GM21360 (cell line): ENCODE results near the gene EMC8.
"Not testable (repeated sequence)": the region's sequence is repeated elsewhere in the genome, so short reads cannot be mapped to it uniquely, and the experiment has no call there.

ENCODE experiments used
- ATAC-seq: cut with Tn5 transposase; IDR thresholded peaks from one replicate; pipeline ENCODE4 v1.9.1; 2021; ENCODE audit warnings: mild to moderate bottlenecking, moderate library complexity; ENCODE audit not compliant: unreplicated experiment

Gene EMC8

DNA sequence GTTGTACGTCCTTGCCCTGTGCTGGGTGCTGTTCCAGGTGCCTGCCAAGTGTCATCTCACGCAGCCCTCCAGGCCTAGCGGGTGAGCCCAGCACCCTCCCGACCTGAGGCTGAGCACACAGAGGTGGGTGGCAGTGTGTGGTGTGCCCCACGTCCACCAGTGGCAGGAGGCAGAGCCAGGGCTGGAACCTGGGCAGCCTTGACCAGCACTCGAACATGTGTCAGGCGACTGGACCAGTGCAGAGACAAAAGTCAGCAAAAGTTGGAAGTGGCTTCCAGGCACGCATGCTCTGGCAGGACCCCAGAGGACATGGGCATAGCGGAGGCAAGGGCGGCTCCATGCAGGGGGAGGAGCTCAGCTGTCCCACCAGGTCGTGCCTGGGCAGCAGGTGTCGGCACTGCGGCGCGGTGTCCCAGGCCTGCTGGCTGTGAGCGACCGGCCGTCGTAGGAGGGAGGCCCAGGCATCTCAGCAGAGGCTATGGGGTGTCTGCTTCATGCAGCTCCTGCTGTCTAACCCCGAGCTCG, 35.9 kb upstream of the EMC8 start:
- ATAC-seq = no peak

DNA sequence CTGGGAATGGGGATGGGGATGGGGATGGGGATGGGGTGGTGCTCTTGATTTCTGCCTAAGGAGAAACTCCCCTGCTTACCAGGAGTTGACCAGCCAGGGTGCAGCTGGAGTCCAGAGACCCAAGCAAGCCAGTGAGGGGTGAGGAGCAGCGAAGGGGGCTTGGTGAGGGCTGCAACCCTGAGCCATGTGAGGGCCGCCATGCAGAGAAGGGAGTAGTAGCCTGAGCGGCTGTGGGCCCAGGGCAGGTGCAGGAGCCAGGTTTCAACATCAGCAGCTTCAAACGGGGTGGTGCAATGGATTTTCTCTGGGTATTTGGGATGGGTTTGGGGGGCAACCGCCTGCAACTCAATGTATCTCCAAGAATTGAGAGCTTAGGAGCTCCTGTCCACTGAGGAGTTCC, 35.4 kb upstream of the EMC8 start:
- no peak for ATAC-seq

DNA sequence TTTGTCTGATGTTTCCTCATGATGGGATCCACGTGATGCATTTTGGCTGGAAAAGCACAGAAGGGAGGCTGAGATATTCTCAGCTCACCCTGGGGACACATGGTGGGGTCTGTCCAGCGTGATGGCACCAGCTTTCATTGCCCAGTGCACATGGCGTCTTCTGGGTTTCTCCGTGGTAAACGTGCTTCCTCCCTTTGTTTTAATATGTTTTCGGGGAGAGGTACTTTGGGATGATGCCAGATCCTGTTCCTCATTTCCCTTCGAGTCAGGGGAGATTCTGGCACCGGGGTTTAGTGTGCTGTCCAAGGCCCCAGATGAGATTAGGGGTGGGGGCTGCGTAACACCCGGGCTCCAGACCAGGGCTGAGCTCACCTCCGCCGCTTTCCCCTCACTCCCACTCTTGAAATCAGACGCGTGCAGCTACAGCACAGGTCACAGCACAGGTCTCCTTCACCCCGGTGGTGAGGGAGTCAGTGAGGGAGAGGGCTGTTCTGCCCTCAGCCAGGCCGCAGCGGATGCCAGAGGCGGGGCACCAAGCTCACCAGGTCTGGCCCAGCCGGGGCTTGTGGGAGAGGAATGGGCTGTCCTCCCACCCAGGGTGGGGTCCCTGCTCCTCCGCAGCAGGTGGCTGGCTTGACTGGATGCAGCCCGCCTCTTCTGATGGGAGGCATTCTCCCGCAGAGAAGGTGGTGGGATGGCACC, 34.0 kb upstream of the EMC8 start:
- no peak for ATAC-seq

DNA sequence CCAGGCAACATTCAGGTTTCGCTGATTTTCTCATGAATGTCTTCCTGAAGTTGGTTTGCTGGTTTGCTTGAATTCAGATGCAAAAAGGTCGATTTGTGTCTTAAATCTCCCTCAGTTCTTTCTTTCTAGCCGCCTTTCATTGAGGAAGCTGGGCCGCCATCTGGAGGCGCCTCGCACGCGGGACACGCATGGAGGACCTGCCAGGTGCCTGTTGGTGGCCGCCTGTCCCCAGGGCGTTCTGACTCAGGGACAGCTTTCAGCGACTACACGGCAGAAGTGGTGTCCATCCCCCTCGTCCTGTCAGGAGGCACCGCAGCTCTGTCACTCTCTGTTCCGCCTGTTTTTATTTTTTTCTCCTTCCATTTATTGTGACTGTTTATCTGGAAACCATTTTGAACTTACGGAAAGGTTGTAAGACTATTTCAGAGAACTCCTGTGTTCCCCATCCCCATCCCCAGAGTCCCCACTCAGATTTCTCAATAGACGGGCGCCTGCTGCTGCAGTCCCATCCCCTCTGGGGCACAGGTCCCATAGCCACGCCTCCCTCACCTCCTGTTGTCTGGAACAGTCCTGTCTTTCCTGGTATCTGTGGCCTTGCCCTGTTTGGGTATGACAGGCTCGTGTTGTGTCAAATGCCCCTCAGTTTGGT, 33.4 kb upstream of the EMC8 start:
- peak; percentile 46 for ATAC-seq

DNA sequence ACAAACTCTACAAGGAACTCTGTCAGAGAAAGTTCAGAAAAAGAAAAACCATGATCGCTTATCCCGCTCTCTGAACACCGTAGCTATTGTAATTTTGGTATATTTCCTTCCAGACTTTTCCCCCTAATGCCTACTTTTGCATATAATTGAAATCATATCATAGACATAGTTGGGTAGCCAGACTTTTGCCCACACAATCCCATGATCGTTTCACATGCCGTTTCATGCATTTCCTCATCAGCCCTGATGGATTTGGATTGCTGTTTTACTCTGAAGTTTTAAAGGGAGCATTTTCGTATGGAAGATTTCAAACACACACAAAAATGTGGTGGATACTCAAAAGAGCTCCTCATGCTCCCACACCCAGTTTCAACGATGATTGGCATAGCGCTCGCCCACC, 31.5 kb upstream of the EMC8 start:
- ATAC-seq = no peak

DNA sequence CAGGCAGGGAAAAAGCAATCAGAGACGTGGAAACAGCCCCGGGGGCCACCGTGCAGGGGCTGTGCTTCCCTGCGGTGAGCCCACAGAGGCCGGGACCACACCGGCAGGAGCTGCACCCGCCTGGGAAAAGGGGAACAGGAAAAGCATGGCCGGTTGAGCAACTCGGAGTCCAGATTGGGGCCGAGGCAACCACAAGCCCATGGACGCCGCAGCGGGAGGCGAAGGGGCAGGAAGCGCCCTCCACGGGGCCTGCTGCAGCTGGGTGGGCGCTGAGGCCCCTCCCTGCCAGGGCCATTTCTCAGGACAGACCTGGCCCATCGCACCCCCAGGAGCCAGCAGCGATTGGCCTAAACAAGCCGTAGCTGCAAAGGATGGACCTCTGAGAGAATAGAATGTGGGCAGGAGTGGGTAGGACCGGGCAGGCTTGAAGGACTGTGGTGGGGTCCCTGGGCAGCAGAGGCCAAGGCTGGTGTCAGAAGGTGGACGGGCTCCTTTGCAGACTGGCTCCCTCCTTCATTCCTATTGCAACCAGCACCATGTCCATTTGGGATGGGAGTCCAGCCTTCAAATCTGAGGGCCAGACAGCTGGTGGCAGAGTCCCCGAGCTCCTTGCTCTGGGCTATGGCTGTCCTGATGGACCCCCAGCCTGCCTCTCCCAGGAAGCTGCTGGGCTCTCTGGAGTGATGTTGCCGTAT, 30.6 kb upstream of the EMC8 start:
- ATAC-seq = no peak

DNA sequence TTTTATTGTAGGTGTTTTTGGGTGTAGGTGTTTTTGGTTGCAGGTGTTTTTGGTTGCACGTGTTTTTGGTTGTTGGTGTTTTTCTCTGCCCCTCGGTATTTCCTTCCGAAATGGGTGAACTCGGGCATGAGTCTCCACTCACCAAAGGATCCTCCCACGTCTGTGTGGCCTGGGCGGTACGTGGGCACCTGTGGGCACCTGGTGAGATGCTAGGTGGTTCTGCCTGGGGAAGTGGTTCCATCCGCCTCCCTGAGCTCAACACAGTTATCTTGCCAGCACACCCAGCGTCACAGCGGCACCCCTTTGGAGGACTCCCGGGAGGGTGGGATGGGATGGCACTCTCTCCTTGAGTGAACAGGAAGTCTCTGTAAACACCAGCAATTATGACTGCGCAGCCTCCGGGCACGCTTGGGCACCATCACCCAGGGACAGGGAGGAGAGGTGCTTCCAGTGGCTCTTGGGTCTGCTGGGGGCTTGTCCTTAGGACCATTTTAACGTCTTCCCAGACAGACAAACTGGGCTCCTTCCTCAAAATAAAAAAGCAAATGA, 29.9 kb upstream of the EMC8 start:
- ATAC-seq = no peak

DNA sequence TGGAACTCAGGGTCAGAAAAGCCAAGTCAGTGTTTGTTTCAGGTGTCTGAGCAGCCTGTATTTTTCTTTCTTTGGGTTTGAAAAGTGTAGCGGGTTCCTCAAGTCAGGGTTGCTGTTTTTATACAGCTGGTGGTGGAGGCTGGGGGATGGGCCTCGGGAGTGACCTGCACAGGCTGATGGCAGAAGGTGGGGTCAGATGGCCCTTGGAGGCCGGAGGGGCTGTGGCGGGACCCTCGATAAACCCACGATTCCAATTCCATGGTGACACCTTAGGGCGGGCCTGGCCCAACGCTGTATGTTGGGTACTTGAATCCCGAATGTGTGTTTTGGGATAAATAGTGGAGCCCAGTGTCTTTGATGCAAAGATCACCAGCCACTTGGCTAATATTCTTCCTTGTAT, 28.8 kb upstream of the EMC8 start:
- ATAC-seq = no peak

DNA sequence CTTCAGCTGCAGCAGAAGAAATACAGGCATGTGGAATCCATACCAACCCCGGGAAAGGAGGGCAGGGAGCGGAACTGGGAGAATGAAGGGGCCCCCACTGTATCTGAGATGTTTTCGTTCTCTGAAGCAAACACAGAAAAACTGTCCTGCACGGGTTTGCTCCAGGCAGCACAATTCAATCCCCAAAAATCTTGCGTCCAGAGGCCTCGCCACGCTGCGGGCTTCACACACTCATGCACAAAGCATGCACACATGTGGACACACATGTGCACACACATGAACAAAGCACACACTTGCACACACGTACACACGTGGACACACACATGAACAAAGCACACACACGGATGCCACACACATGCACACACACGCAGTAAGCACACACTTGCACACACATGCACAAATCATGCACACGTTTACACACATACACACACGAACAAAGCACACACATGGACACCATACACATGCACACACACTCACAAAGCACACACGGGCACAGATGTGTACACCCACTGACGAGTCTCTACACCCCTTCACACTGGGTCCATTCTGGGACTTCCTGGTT, 27.4 kb upstream of the EMC8 start:
- ATAC-seq = no peak

DNA sequence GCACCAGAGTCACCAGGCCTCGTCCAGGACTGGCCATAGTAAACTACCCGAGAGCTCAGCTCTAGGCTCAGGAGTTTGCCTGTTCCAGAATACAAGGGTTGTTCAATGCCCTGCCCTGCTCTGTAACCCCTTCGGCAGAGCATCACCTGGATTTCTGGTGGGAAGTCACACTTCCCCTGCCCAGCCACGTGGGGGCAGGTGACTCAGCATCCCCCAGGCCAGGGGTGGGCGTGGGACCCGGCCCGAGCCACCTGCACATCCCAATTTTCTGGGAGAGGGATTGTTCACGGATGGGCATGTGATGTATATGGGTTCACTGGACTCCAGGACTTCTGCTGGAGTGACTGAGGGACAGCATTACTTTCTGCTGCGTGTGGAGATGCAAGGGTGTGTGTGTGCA, 26.0 kb upstream of the EMC8 start:
- no peak for ATAC-seq

DNA sequence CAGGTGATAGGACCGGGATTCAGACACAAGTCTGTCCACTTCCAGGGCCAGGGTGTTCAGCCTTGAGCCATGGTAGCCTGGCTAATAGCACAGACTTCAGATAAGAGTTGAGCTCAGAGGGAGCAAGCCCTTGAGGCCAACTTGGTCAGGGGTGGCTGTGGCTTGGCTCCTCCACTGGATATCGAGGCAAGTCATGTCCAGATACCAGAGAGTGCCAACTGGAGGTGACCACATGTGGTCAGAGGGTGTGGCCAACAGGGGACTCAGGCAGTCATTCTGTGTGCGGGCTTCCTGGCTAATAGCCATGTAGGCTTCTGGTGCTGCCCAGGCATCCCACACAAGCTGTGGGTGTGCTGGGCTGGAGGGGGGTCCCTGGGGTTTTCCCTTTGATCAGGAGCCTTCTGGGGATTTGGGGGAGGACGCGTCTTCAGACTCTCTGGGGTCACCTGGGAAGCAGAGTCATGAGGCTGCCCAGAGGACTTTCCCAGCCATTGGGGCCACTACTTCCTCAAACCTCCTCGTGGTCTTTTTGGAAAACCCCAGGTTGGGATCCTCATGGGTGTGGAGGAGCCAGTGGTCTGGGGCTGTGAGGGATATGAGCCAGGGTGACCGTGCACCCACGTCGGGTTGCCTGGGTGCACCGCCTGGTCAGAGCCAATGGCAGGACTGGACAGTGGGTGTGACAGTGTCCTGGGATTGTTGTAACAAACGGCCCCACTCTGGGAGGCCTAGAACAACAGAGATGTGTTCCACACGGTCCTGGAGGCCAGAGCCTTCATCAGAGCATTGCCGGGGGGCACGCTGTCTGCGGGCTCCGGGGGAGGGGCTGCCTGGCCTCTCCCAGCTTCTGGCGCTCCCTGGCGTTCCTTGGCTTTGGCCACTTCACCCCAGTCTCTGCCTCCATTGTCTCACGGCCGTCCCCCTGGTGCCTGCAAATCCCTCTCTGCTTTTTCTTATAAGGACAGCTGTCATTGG, 25.1 kb upstream of the EMC8 start:
- ATAC-seq = no peak

DNA sequence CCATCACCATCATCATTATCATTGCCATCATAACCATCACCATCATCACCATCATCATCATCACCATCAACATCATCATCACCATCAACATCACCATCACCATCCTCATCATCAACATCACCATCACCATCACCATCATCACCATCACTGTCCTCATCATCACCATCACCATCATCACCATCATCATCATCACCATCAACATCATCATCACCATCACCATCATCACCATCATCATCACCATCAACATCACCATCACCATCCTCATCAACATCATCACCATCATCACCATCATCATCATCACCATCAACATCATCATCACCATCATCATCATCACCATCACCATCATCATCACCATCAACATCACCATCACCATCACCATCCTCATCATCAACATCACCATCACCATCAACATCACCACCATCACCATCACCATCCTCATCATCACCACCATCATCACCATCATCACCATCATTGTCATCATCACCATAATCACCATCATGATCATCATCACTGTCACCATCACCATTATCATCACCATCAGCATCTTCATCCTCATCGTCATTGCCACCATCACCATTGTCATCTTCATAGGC, 24.1 kb upstream of the EMC8 start:
- no peak for ATAC-seq

DNA sequence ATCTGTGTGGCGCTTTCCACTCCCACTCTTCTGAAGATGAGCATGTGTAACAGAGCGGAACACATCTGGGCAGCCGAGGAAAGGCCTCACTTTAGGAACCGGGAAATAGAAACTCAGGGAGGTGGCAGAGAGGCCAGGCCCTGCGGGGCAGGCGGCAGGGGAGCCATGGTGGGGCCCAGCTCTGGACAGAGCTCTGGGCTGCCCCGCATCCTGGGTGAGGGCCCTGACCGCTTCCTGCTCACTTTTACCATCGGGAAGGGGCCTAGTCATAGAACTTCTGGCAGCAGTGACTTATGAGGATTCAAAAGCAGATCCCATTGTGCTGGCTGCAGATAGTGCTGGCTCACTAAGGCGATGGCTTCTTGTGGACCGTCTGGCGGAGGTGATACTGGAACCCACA, 22.8 kb upstream of the EMC8 start:
- ATAC-seq = no peak

DNA sequence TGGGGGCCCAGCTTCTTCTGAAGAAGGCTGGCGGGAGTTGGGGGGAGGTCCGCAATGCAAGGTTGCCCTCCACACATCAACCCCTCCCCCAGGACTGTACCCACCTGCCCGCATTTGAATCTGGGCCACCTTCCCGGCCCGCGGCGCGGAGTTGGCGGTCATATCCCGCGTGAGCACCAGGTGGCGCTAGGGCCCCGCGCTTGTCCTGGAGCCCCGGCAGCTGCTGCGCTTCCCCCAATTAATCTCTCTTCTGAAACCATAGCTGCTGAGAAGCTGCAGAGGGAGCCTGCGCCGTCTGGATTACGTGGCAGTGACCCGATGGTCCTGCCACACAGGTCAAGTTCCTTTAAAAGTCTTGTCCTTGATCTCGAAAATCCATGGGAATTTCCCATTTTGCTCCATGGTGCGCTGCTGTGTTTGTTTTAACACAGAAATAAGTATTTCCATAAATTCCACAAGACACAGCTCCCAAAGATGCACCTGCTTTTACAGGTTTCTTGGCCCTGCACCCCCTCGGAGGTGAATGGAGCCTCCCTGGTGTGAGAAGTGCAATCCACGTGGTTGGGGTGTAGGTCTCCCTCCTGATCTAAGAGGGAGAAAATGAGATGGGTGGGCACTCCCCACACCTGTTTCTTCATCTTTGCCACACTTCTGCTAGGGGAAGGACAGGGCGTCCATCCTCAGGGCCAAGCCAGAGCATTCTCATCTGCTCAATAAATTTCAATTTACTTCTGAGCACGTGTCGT, 22.2 kb upstream of the EMC8 start:
- peak; percentile 76 for ATAC-seq

DNA sequence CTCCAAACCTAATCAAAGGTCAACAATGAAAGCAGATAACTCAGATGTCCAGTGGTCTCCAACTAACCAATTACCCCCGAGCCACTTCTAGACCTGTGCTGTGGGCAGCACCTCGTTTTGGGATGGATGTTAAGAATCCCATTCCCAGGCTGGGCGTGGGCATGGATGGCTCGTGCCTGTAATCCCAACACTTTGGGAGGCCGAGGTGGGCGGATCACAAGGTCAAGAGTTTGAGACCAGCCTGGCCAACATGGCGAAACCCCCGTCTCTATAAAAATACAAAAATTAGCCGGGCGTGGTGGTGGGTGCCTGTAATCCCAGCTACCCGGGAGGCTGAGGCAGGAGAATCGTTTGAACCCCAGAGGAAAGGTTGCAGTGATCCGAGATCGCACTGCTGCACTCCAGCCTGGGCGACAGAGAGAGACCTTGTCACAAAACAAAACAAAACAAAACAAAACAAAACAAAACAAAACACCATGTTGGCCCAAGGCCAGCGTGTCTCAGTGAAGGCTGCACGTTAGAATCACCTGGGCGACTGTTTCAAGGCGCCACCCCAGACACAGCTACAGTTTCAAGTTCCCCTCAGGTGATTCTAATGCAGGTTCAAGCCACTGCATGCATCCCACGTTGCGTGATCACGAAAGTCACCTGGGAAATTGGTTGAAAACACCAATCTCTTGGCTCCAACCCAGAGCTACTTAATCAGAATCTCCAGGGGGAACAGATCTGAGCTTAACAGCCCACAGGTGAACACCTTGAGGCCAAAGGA, 21.4 kb upstream of the EMC8 start:
- no peak for ATAC-seq

DNA sequence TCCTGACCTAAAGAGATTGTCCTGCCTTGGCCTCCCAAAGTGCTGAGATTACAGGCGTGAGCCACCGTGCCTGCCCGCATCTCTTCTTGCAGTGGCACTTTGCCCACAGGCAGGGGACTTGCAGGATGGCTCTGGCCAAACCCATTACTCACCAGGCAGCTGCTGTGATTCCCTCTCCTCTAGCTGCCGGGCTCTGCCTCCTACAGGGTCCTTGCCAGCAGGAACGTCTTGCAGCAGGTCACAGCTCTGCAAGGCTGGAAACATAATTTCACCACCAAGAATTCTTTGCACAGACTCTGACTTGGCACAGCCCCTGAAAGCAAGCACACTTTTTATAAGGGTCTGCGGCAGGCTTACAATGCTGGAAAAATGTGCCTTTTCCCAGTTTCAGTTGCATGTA, 20.4 kb upstream of the EMC8 start:
- no peak for ATAC-seq

DNA sequence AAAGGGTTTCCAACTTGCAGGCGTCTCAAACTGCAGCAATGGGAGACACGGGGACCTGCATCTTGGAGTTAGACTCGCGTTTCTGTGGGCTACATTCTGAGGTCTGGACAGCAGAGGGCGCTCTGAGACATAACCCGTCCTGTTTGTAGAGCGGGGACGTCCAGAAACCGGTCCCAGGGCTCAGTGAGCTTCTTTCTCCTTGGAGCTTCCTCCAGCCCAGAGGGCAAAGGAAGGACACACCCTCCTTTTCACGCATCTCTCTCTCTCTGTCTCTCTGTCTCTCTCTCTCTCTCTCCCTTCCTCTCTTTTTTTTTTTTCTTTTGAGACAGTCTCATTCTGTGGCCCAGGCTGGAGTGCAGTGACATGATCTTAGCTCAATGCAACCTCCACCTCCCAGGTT, 19.9 kb upstream of the EMC8 start:
- no peak for ATAC-seq

DNA sequence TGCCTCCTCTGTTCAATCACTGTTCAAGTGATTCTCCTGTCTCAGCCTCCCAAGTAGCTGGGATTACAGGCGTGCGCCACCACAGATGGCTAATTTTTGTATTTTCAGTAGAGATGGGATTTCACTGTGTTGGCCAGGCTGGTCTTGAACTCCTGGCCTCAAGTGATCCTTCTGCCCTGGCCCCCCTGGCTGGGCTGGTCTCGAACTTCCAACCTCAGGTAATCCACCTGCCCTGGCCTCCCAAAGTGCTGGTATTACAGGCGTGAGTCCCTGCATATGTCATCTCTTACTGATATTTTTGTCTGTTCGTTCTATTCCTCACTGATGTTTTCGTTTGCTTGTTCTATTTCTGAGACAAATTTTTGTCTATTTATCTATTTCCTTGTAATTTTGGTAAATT, 17.9 kb upstream of the EMC8 start:
- not testable (repeated sequence) for ATAC-seq
